ENCODE data around the gene STPG3. TPM values are rescaled to one million over a fixed set of nuclear protein-coding genes. Genes with fewer than 3 reads are reported as not detected.

STPG3 gene
- total and polyA plus RNA-seq, 9 of the 15 experiments (the other 6 are each of a cell fraction or from before 2014, with no cell fraction given): not detected

GRCh38 chr9:137266585-137267453, 15.7 kb downstream of the STPG3 start (continued):
- TF ChIP-seq TCF7 (IDR thresholded peaks at IDR 0.05; ENCODE audit: borderline replicate concordance) (no peak), SETDB1 (IDR thresholded peaks at IDR 0.05; ENCODE audit: low read length) (no peak), KDM1A (IDR thresholded peaks at IDR 0.05) (no peak), POLR2G (IDR thresholded peaks at IDR 0.05; ENCODE audit: low read depth, low read length) (peak; percentile 57), ZNF408 (CRISPR knock-in tag; IDR thresholded peaks at IDR 0.05; ENCODE audit: low read depth) (no peak), PHF8 (IDR thresholded peaks at IDR 0.05; ENCODE audit: borderline replicate concordance, low read length) (no peak), ILF3 (IDR thresholded peaks at IDR 0.05; ENCODE audit: borderline replicate concordance) (no peak), CEBPZ (IDR thresholded peaks at IDR 0.05; ENCODE audit: borderline replicate concordance, low read depth, low read length) (no peak), HDAC1 (IDR thresholded peaks at IDR 0.05) (no peak), RFX1 (IDR thresholded peaks at IDR 0.05) (no peak), RBFOX2 (IDR thresholded peaks at IDR 0.05; ENCODE audit: low read depth, low read length) (peak; percentile 41; the same call in 1 of the 2 replicates), RHOXF2B (CRISPR knock-in tag; conservative IDR thresholded peaks at IDR 0.05) (no peak)
